ENCODE results near the gene BMP6.
A peak's percentile ranks its signal among the peaks of the same experiment; 100 is the strongest.

The BMP6 gene

GRCh38 chr6:7725849-7726415 lies at the start of gene BMP6:
Gene BMP6, plus strand, starts transcription at chr6:7726099. Its CDS starts 857 bp downstream, at chr6:7726956.
- peak; percentile 89 for DNase-seq (ENCODE audit: low read depth)

- DNase-seq (ENCODE audit: low read depth), result no peak
These were observed 48.7 kb upstream of the BMP6 start for GRCh38 chr6:7677229-7677628.

- no peak for DNase-seq (ENCODE audit: low read depth)
These were observed 45.4 kb upstream of the BMP6 start for GRCh38 chr6:7680393-7681075.

GRCh38 chr6:7681449-7681848 lies 44.5 kb upstream of the BMP6 start:
- no peak for DNase-seq (ENCODE audit: low read depth)

- no peak for DNase-seq (ENCODE audit: low read depth)
These were observed 41.8 kb upstream of the BMP6 start for GRCh38 chr6:7684076-7684475.

GRCh38 chr6:7684843-7685242 lies 41.1 kb upstream of the BMP6 start:
- no peak for DNase-seq (ENCODE audit: low read depth)

GRCh38 chr6:7685276-7685675 lies 40.6 kb upstream of the BMP6 start:
- no peak for DNase-seq (ENCODE audit: low read depth)

GRCh38 chr6:7687145-7688111 lies 38.5 kb upstream of the BMP6 start:
- DNase-seq (ENCODE audit: low read depth), result no peak

GRCh38 chr6:7691021-7691420 lies 34.9 kb upstream of the BMP6 start:
- no peak for DNase-seq (ENCODE audit: low read depth)

- DNase-seq (ENCODE audit: low read depth), result peak; percentile 49
These were observed 34.0 kb upstream of the BMP6 start for GRCh38 chr6:7691675-7692452.

- DNase-seq (ENCODE audit: low read depth), result no peak
These were observed 33.5 kb upstream of the BMP6 start for GRCh38 chr6:7692453-7692784.

- no peak for DNase-seq (ENCODE audit: low read depth)
These were observed 32.1 kb upstream of the BMP6 start for GRCh38 chr6:7693827-7694226.

- DNase-seq (ENCODE audit: low read depth), result no peak
These were observed 29.8 kb upstream of the BMP6 start for GRCh38 chr6:7696061-7696460.

- no peak for DNase-seq (ENCODE audit: low read depth)
These were observed 28.5 kb upstream of the BMP6 start for GRCh38 chr6:7697432-7697819.

- DNase-seq (ENCODE audit: low read depth), result peak; percentile 94
These were observed 27.9 kb upstream of the BMP6 start for GRCh38 chr6:7697820-7698623.

GRCh38 chr6:7701212-7701834 lies 24.6 kb upstream of the BMP6 start:
- no peak for DNase-seq (ENCODE audit: low read depth)

- no peak for DNase-seq (ENCODE audit: low read depth)
These were observed 22.7 kb upstream of the BMP6 start for GRCh38 chr6:7703148-7703680.

- DNase-seq (ENCODE audit: low read depth), result no peak
These were observed 20.4 kb upstream of the BMP6 start for GRCh38 chr6:7705483-7705882.

- no peak for DNase-seq (ENCODE audit: low read depth)
These were observed 19.6 kb upstream of the BMP6 start for GRCh38 chr6:7706269-7706668.

GRCh38 chr6:7707787-7708186 lies 18.1 kb upstream of the BMP6 start:
- DNase-seq (ENCODE audit: low read depth), result peak; percentile 47

Measured in iris pigment epithelial cell (primary cell).